GM19467 (cell line): Measurements from ENCODE around the gene SPIN1.
"Not testable (repeated sequence)": the region's sequence is repeated elsewhere in the genome, so short reads cannot be mapped to it uniquely, and the experiment has no call there.

Experiments
- ATAC-seq: cut with Tn5 transposase; IDR thresholded peaks from one replicate; pipeline ENCODE4 v1.9.1; 2021; ENCODE audit warnings: mild to moderate bottlenecking, moderate library complexity; ENCODE audit not compliant: unreplicated experiment

SPIN1 gene

GRCh38 chr9:88388203-88388885, at the start of gene SPIN1:
Gene SPIN1 (plus strand): TSS chr9:88388444. CDS start chr9:88426540, 38,096 bp downstream.
- ATAC-seq, result peak; percentile 78

GRCh38 chr9:88339317-88339716, 48.9 kb upstream of the SPIN1 start:
- ATAC-seq, result no peak

GRCh38 chr9:88342246-88342645, 46.0 kb upstream of the SPIN1 start:
- no peak for ATAC-seq

- ATAC-seq, result no peak
These were observed 44.2 kb upstream of the SPIN1 start for GRCh38 chr9:88344013-88344412.

- not testable (repeated sequence) for ATAC-seq
These were observed 37.9 kb upstream of the SPIN1 start for GRCh38 chr9:88350354-88350753.

- no peak for ATAC-seq
These were observed 33.1 kb upstream of the SPIN1 start for GRCh38 chr9:88355166-88355565.

- not testable (repeated sequence) for ATAC-seq
These were observed 31.0 kb upstream of the SPIN1 start for GRCh38 chr9:88357250-88357649.

- ATAC-seq, result no peak
These were observed 29.5 kb upstream of the SPIN1 start for GRCh38 chr9:88358723-88359122.

- no peak for ATAC-seq
These were observed 28.3 kb upstream of the SPIN1 start for GRCh38 chr9:88359974-88360373.

- ATAC-seq, result no peak
These were observed 25.6 kb upstream of the SPIN1 start for GRCh38 chr9:88362681-88363080.

- ATAC-seq, result no peak
These were observed 24.6 kb upstream of the SPIN1 start for GRCh38 chr9:88363661-88364060.

GRCh38 chr9:88364706-88365105, 23.5 kb upstream of the SPIN1 start:
- ATAC-seq, result no peak

- ATAC-seq, result no peak
These were observed 17.9 kb upstream of the SPIN1 start for GRCh38 chr9:88370346-88370745.

GRCh38 chr9:88372103-88372654, 16.1 kb upstream of the SPIN1 start:
- no peak for ATAC-seq

GRCh38 chr9:88373045-88373444, 15.2 kb upstream of the SPIN1 start:
- ATAC-seq, result no peak

GRCh38 chr9:88378317-88378716, 9.9 kb upstream of the SPIN1 start:
- no peak for ATAC-seq

- no peak for ATAC-seq
These were observed 8.9 kb upstream of the SPIN1 start for GRCh38 chr9:88379352-88379751.

GRCh38 chr9:88380118-88380517, 8.1 kb upstream of the SPIN1 start:
- ATAC-seq, result no peak

GRCh38 chr9:88381322-88381721, 6.9 kb upstream of the SPIN1 start:
- ATAC-seq, result not testable (repeated sequence)

GRCh38 chr9:88383176-88383575, 5.1 kb upstream of the SPIN1 start:
- ATAC-seq, result no peak

GRCh38 chr9:88386137-88386536, 2.1 kb upstream of the SPIN1 start:
- ATAC-seq, result not testable (repeated sequence)

GRCh38 chr9:88387036-88387551, 1.1 kb upstream of the SPIN1 start:
- no peak for ATAC-seq
